ENCODE measurements around the gene CIDEA.

CIDEA gene

DNA sequence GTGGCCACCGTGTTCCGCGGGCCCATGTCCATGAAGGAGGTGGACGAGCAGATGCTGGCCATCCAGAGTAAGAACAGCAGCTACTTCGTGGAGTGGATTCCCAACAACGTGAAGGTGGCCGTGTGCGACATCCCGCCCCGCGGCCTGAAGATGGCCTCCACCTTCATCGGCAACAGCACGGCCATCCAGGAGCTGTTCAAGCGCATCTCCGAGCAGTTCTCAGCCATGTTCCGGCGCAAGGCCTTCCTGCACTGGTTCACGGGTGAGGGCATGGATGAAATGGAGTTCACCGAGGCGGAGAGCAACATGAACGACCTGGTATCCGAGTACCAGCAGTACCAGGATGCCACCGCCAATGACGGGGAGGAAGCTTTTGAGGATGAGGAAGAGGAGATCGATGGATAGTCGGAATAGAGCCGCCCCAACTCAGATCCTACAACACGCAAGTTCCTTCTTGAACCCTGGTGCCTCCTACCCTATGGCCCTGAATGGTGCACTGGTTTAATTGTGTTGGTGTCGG, 71.6 kb downstream of the CIDEA start:
- no peak for TF ChIP-seq CEBPB (IDR thresholded peaks at IDR 0.05)

DNA sequence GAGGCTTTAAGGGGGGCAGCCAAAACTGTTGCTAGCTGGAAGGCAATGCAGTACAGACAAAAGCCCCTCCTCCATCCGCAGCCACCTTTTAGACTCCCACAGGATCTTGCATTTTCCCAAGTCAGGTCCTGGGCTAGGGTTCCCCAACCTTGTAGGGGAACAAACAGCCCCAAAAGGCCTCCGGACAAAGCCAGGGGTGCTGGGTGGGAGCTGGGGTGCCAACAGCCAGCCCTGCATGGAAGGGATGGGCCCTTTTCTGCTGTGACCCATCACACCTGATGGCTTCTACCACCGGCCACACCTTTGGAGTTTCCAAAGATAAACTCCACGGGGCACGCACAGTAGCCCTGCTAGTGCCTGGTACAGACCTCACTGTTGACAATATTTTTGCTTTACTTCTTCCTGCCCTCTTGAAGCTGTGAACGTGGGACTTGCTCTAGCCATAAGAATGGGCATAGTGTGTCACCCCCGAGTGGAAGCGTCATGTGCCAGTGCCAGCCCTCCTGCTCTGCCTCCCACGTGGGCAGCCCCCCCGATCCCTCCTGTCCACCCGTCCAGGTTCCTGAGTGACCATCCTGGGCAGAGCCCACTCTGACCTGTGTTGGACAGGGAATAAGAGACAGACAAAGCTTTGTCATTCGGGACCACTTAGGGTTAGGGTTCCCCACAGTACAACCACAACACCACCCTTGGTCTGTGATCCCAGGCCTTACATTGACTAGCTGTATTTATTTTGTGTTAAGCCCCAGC, 72.7 kb downstream of the CIDEA start:
- TF ChIP-seq CREB1 (IDR thresholded peaks at IDR 0.05; ENCODE audit: low read depth) (no peak), FOXM1 (IDR thresholded peaks at IDR 0.05; ENCODE audit: borderline replicate concordance, low read depth) (no peak), YY1 (IDR thresholded peaks at IDR 0.05; ENCODE audit: low read depth) (no peak), TEAD4 (IDR thresholded peaks at IDR 0.05) (no peak), TCF12 (IDR thresholded peaks at IDR 0.05; ENCODE audit: low read depth) (no peak)
- TF ChIP-seq, protein P1, sequence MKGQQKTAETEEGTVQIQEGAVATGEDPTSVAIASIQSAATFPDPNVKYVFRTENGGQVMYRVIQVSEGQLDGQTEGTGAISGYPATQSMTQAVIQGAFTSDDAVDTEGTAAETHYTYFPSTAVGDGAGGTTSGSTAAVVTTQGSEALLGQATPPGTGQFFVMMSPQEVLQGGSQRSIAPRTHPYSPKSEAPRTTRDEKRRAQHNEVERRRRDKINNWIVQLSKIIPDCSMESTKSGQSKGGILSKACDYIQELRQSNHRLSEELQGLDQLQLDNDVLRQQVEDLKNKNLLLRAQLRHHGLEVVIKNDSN (IDR thresholded peaks at IDR 0.05): no peak
